Fibroblast of villous mesenchyme (primary cell): ENCODE measurements around the gene KRTAP2-2. TPM values are rescaled to one million over a fixed set of nuclear protein-coding genes. Genes with fewer than 3 reads are reported as not detected.

Experiments used
- DNase-seq: peaks from one replicate; pipeline ENCODE4 v3.0.0-alpha.2; 2010; ENCODE audit warnings: low read depth
- H3K4me3 ChIP-seq: 2 replicates; pipeline ENCODE4 v1.5.1; 2011; ENCODE audit warnings: low read depth, mild to moderate bottlenecking, low read length
- CTCF ChIP-seq: IDR thresholded peaks from 2 replicates; pipeline ENCODE4 v1.5.1; 2012; ENCODE audit warnings: low read depth, mild to moderate bottlenecking, low read length; ENCODE audit not compliant: insufficient read depth
- total RNA-seq: library from RNA; depleted of rRNA; stranded (reverse); fragments of >200 nt; gene quantifications from 2 replicates; pipeline ENCODE4 v1.2.3, GENCODE V29; 2012

KRTAP2-2 gene
- total RNA-seq, 1 donor = not detected

- TF ChIP-seq CTCF = no peak
- no peak for DNase-seq
- no peak overlapping the region for H3K4me3 ChIP-seq
Observed at GRCh38 chr17:41020336-41020735, 34.7 kb downstream of the KRTAP2-2 start.

GRCh38 chr17:41019415-41019814 is 35.6 kb downstream of the KRTAP2-2 start:
- H3K4me3 ChIP-seq = no peak overlapping the region
- TF ChIP-seq CTCF = no peak

GRCh38 chr17:41018541-41018940 is 36.5 kb downstream of the KRTAP2-2 start:
- no peak for TF ChIP-seq CTCF
- no peak overlapping the region for H3K4me3 ChIP-seq

More at GRCh38 chr17:41019415-41019814, 35.6 kb downstream of the KRTAP2-2 start:
- DNase-seq = no peak

GRCh38 chr17:41016578-41017215 is 38.3 kb downstream of the KRTAP2-2 start:
- no peak overlapping the region for H3K4me3 ChIP-seq
- DNase-seq = no peak
- TF ChIP-seq CTCF = no peak

More at GRCh38 chr17:41018541-41018940, 36.5 kb downstream of the KRTAP2-2 start:
- DNase-seq = no peak

- H3K4me3 ChIP-seq = no peak overlapping the region
- no peak for DNase-seq
- no peak for TF ChIP-seq CTCF
Observed at GRCh38 chr17:41015454-41015853, 39.6 kb downstream of the KRTAP2-2 start.

- peak; percentile 42 for DNase-seq
- no peak for TF ChIP-seq CTCF
Observed at GRCh38 chr17:41013606-41014005, 41.4 kb downstream of the KRTAP2-2 start.

GRCh38 chr17:41013181-41013580 is 41.8 kb downstream of the KRTAP2-2 start:
- DNase-seq = peak; percentile 75
- TF ChIP-seq CTCF = no peak

More at GRCh38 chr17:41013606-41014005, 41.4 kb downstream of the KRTAP2-2 start:
- no peak overlapping the region for H3K4me3 ChIP-seq

More at GRCh38 chr17:41013181-41013580, 41.8 kb downstream of the KRTAP2-2 start:
- H3K4me3 ChIP-seq = no peak overlapping the region
